RWPE2 (cell line): ENCODE results near the gene SOX6.

Source experiments
- ATAC-seq: fragments of 200-7000 bp; cut with Tn5 transposase; 3 replicates; pipeline ENCODE4 v1.9.1; 2021; ENCODE audit warnings: low read depth
- DNase-seq: peaks from one replicate; pipeline ENCODE4 v3.0.0-alpha.2; 2020; ENCODE audit warnings: low spot score
- H3K27ac ChIP-seq: fragments of 450-650 bp; 2 replicates; pipeline ENCODE4 v1.5.1; 2017; ENCODE audit warnings: mild to moderate bottlenecking; ENCODE audit not compliant: poor library complexity, severe bottlenecking
- H3K27me3 ChIP-seq: fragments of 250-450 bp; sonication (Bioruptor Pico); 2 replicates; pipeline ENCODE4 v1.5.1; 2021; ENCODE audit warnings: mild to moderate bottlenecking, moderate library complexity; ENCODE audit not compliant: insufficient read depth, poor library complexity, severe bottlenecking
- H3K36me3 ChIP-seq: fragments of 250-450 bp; sonication (Bioruptor Pico); 2 replicates; pipeline ENCODE4 v1.5.1; 2020; ENCODE audit warnings: low read depth, mild to moderate bottlenecking, moderate library complexity
- H3K4me1 ChIP-seq: fragments of 250-450 bp; sonication (Bioruptor Pico); 2 replicates; pipeline ENCODE4 v1.5.1; 2021; ENCODE audit warnings: mild to moderate bottlenecking, moderate library complexity; ENCODE audit not compliant: insufficient read depth, poor library complexity, severe bottlenecking
- H3K4me3 ChIP-seq: fragments of 250-450 bp; sonication (Bioruptor Pico); 2 replicates; pipeline ENCODE4 v1.5.1; 2021; ENCODE audit warnings: mild to moderate bottlenecking, moderate library complexity; ENCODE audit not compliant: severe bottlenecking
- H3K9me3 ChIP-seq: fragments of 250-450 bp; sonication (Bioruptor Pico); 2 replicates; pipeline ENCODE4 v1.5.1; 2021; ENCODE audit warnings: mild to moderate bottlenecking, moderate library complexity; ENCODE audit not compliant: severe bottlenecking
- CTCF ChIP-seq: fragments of 450-650 bp; IDR thresholded peaks from one replicate; pipeline ENCODE4 v1.5.1; 2017; ENCODE audit warnings: mild to moderate bottlenecking, moderate library complexity; ENCODE audit not compliant: poor library complexity, severe bottlenecking

SOX6 gene

DNA sequence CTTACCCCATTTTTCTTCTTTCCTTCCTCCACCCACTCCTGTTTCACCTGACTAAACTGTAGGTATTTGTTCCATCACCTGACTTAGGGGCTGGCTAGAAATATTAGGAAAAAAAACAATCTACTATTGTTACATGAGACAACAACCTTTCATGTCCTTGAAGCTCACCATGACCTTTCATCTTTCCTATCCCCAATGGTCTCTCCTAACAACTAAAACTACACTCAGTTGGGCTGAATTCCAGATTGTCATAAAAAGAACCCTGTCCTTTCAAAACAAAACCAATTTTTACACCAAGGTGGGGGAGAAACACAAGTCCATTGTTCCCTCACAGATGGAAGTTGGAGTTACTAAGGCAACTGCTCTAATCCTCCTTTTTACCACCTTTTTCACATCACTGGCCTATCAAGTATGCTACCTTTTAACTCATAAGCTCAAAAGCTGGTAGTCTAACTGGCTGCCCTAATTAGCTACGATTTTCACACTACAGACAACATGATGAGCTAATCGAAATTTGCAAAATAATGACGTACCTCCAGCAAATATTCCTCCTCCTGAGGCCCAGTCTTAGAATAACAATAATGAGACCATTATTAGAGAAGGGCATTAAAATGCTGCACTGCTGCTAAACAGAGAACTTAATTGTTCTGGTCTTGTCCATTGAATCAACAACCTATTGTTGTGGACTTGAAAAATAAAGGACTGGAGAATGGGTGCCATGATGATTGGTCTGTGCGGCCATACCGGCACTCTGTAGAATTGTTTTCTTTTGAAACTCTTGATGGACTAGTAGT lies 46.5 kb upstream of the SOX6 start:
- no peaks in the 10 kb centered on the region for H3K27me3 ChIP-seq

DNA sequence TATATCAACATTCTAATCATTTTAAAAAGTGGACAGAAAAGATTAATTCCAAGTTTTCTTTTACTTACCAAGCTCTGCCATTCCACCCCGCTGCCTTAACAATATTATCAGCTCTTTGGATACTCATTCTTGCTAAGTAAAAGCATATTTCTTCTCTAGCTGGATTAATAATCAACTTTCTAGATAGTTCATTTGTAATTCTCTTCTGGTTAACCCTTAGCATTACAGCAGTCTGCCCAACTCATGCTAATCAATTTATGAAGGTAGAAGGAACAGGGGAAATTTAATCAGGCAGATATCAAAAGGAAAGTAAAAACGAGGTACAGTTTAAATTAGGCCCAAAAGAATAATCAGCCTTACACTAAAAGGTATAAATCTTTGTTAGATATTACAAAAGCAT lies 41.0 kb upstream of the SOX6 start:
- no peak overlapping the region for H3K4me3 ChIP-seq
- H3K27ac ChIP-seq, result no peak overlapping the region
- no peaks in the 10 kb centered on the region for H3K9me3 ChIP-seq
- no peaks in the 10 kb centered on the region for H3K27me3 ChIP-seq
- ATAC-seq, result no peak
- no peaks in the 10 kb centered on the region for H3K36me3 ChIP-seq
- H3K4me1 ChIP-seq, result no peaks in the 10 kb centered on the region
- DNase-seq, result no peak
- no peak for TF ChIP-seq CTCF

More for the DNA sequence above, 46.5 kb upstream of the SOX6 start:
- no peak for ATAC-seq
- no peak for TF ChIP-seq CTCF
- Histone ChIP-seq H3K4me3 (no peak overlapping the region), H3K36me3 (no peaks in the 10 kb centered on the region), H3K9me3 (no peaks in the 10 kb centered on the region), H3K4me1 (no peaks in the 10 kb centered on the region), H3K27ac (no peak overlapping the region)
- no peak for DNase-seq

GRCh38 chr11:16395601-16396000 lies 39.3 kb upstream of the SOX6 start:
- H3K27ac ChIP-seq, result no peak overlapping the region
- no peak overlapping the region for H3K4me3 ChIP-seq
- no peak for TF ChIP-seq CTCF

GRCh38 chr11:16394947-16395346 lies 38.6 kb upstream of the SOX6 start:
- ATAC-seq (no peak), DNase-seq (no peak)
- Histone ChIP-seq H3K27ac (no peak overlapping the region), H3K36me3 (no peaks in the 10 kb centered on the region), H3K4me3 (no peak overlapping the region), H3K4me1 (no peaks in the 10 kb centered on the region), H3K9me3 (no peaks in the 10 kb centered on the region), H3K27me3 (no peaks in the 10 kb centered on the region)
- no peak for TF ChIP-seq CTCF

More at GRCh38 chr11:16395601-16396000, 39.3 kb upstream of the SOX6 start:
- Histone ChIP-seq H3K27me3 (no peaks in the 10 kb centered on the region), H3K4me1 (no peaks in the 10 kb centered on the region), H3K9me3 (no peaks in the 10 kb centered on the region), H3K36me3 (no peaks in the 10 kb centered on the region)
- no peak for ATAC-seq
- no peak for DNase-seq

- DNase-seq, result no peak
- H3K4me3 ChIP-seq, result no peak overlapping the region
- no peak for ATAC-seq
- H3K27ac ChIP-seq, result no peak overlapping the region
- H3K36me3 ChIP-seq, result no peaks in the 10 kb centered on the region
- H3K9me3 ChIP-seq, result no peaks in the 10 kb centered on the region
- H3K27me3 ChIP-seq, result no peaks in the 10 kb centered on the region
- H3K4me1 ChIP-seq, result no peaks in the 10 kb centered on the region
- TF ChIP-seq CTCF, result no peak
Measured at GRCh38 chr11:16393340-16393739, 37.0 kb upstream of the SOX6 start.
